GM03348 (cell line): ENCODE results near the gene FXYD4.
"Not testable (repeated sequence)": the region's sequence is repeated elsewhere in the genome, so short reads cannot be mapped to it uniquely, and the experiment has no call there.

ENCODE experiments used
- DNase-seq: peaks from one replicate; pipeline ENCODE4 v3.0.0; 2012; ENCODE audit warnings: low spot score

Gene FXYD4

GRCh38 chr10:43371418-43371817 lies at the start of gene FXYD4:
Gene FXYD4 (plus strand): TSS chr10:43371636. CDS start chr10:43373747, 2,111 bp downstream.
- DNase-seq: no peak

- DNase-seq: no peak
These were observed 49.1 kb upstream of the FXYD4 start for GRCh38 chr10:43322331-43322730.

GRCh38 chr10:43322769-43323168 lies 48.7 kb upstream of the FXYD4 start:
- DNase-seq: peak; percentile 35

- no peak for DNase-seq
These were observed 48.2 kb upstream of the FXYD4 start for GRCh38 chr10:43323245-43323644.

GRCh38 chr10:43324876-43325275 lies 46.6 kb upstream of the FXYD4 start:
- DNase-seq: no peak

GRCh38 chr10:43327171-43327570 lies 44.3 kb upstream of the FXYD4 start:
- DNase-seq: no peak

GRCh38 chr10:43327986-43328385 lies 43.5 kb upstream of the FXYD4 start:
- no peak for DNase-seq

GRCh38 chr10:43328810-43329209 lies 42.6 kb upstream of the FXYD4 start:
- DNase-seq: not testable (repeated sequence)

GRCh38 chr10:43329246-43329885 lies 42.1 kb upstream of the FXYD4 start:
- DNase-seq: not testable (repeated sequence)

- DNase-seq: not testable (repeated sequence)
These were observed 41.2 kb upstream of the FXYD4 start for GRCh38 chr10:43330049-43330823.

- not testable (repeated sequence) for DNase-seq
These were observed 40.7 kb upstream of the FXYD4 start for GRCh38 chr10:43330824-43331127.

GRCh38 chr10:43333653-43334052 lies 37.8 kb upstream of the FXYD4 start:
- no peak for DNase-seq

- no peak for DNase-seq
These were observed 35.4 kb upstream of the FXYD4 start for GRCh38 chr10:43336061-43336460.

- DNase-seq: no peak
These were observed 34.7 kb upstream of the FXYD4 start for GRCh38 chr10:43336641-43337318.

- not testable (repeated sequence) for DNase-seq
These were observed 33.9 kb upstream of the FXYD4 start for GRCh38 chr10:43337536-43337935.

- no peak for DNase-seq
These were observed 33.3 kb upstream of the FXYD4 start for GRCh38 chr10:43338117-43338516.

GRCh38 chr10:43339136-43339535 lies 32.3 kb upstream of the FXYD4 start:
- DNase-seq: no peak

GRCh38 chr10:43340101-43340500 lies 31.3 kb upstream of the FXYD4 start:
- DNase-seq: no peak

GRCh38 chr10:43340619-43341018 lies 30.8 kb upstream of the FXYD4 start:
- no peak for DNase-seq

- no peak for DNase-seq
These were observed 30.0 kb upstream of the FXYD4 start for GRCh38 chr10:43341450-43341849.

- DNase-seq: no peak
These were observed 28.9 kb upstream of the FXYD4 start for GRCh38 chr10:43342279-43343125.

- no peak for DNase-seq
These were observed 28.3 kb upstream of the FXYD4 start for GRCh38 chr10:43343126-43343525.
